Right lobe of liver (tissue), 6 donors: ENCODE results near the gene HTRA3. TPM values are rescaled to one million over a fixed set of nuclear protein-coding genes. Genes with fewer than 3 reads are reported as not detected.

Experiments
- ATAC-seq, 4 donors: fragments of 200-7000 bp; cut with Tn5 transposase; one replicate each; pipeline ENCODE4 v1.9.1; 2020; ENCODE audit warnings: mild to moderate bottlenecking in 4 of 4, moderate library complexity in 4 of 4
- DNase-seq, 3 donors: peaks; one replicate each; pipeline ENCODE4 v3.0.0-alpha.2; 2020
- H3K27ac ChIP-seq, 3 donors: fragments of 200-600 bp; one replicate each; pipeline ENCODE4 v1.8.0; 2022
- H3K27me3 ChIP-seq, 2 donors: fragments of 200-600 bp; one replicate each; pipeline ENCODE4 v1.8.0; 2022
- H3K36me3 ChIP-seq, 4 donors: fragments of 200-600 bp; sonication (generic) in 1 of 4; one replicate each; pipeline versions ENCODE4 v1.5.1 to v1.8.0; 2017 to 2022; ENCODE audit warnings: control low read depth in 1 of 4
- H3K4me1 ChIP-seq, 4 donors: fragments of 200-600 bp; sonication (generic) in 1 of 4; one replicate each; pipeline versions ENCODE4 v1.5.1 to v1.8.0; 2017 to 2022; ENCODE audit warnings: control low read depth in 1 of 4
- H3K4me3 ChIP-seq, 3 donors: fragments of 200-600 bp; one replicate each; pipeline ENCODE4 v1.8.0; 2022
- H3K9me3 ChIP-seq, 4 donors: fragments of 200-600 bp; sonication (generic) in 1 of 4; one replicate each; pipeline versions ENCODE4 v1.5.1 to v1.8.0; 2017 to 2022; ENCODE audit warnings: control low read depth in 1 of 4
- CTCF ChIP-seq, 4 donors: fragments of 200-600 bp in 3 of 4; fragments of 450-650 bp in 1 of 4; IDR thresholded peaks; one replicate each; pipeline versions ENCODE4 v1.5.1 to v1.8.0; 2016 to 2022; ENCODE audit warnings: antibody characterized with exemption in 4 of 4, mild to moderate bottlenecking in 2 of 4
- POLR2A ChIP-seq: fragments of 450-650 bp; IDR thresholded peaks from one replicate; pipeline ENCODE4 v1.6.1; 2017; ENCODE audit warnings: antibody characterized with exemption, mild to moderate bottlenecking
- WGBS: methylation state at CpG from one replicate; pipeline ENCODE4 v1.1.6; 2018; ENCODE audit warnings: low coverage, low lambda C conversion rate; ENCODE audit not compliant: insufficient coverage; ENCODE audit errors: missing lambda C conversion rate; 5-methylcytosine and 5-hydroxymethylcytosine counted together
- intact Hi-C, 2 donors: fragments of 100-400 bp; cut with DNase I; formaldehyde crosslinking; loops; one replicate each; pipeline versions ENCODE4 v1.11.2 to v1.14.1; 2022
- total RNA-seq, 6 experiments: library from RNA; depleted of rRNA in 2 of 6; stranded (reverse); fragments of >200 nt in 2 of 6; fragmentation: NEBNext Ultra II Directional in 3 of 6; extraction: Animal tissue kit (Norgen Biotek cat#: 25700) in 3 of 6; gene quantifications; one replicate each; pipeline versions ENCODE4 v1.1.0 to v1.2.4, GENCODE V29; 2016 to 2023
- donor health status: DM: no; HTN: yes; CAD: no.
- donor health status: DM: no; HTN: no; CAD: no.
- donor health status: DM: no; HTN: no; CAD: no.
- donor health status: DM: no; HTN: yes; CAD: no.
- donor health status: DM: no; HTN: yes; CAD: no.

HTRA3 gene
- total RNA-seq, 6 experiments from 2014 or later, result 0.32 to 1.6 (median 1.0) TPM

- TF ChIP-seq POLR2A, result no peak
- no peak for TF ChIP-seq CTCF (IDR thresholded peaks at IDR 0.05)
- DNase-seq (peak in 2 of 3 donors; percentile 36 to 48), ATAC-seq (no peak)
- H3K4me3 ChIP-seq, result no peak overlapping the region
- H3K27me3 ChIP-seq, result no peaks in the 10 kb centered on the region
- no peaks in the 10 kb centered on the region for H3K4me1 ChIP-seq
- H3K36me3 ChIP-seq, result no peaks in the 10 kb centered on the region
- 50% methylated on average over 5 of the region's 20 CpGs for WGBS
- intact Hi-C loops, result no loop called here
- no peaks in the 10 kb centered on the region for H3K9me3 ChIP-seq
- H3K27ac ChIP-seq, result no peak overlapping the region
Measured at GRCh38 chr4:8297691-8298485, 28.3 kb downstream of the HTRA3 start.

GRCh38 chr4:8300832-8301231 is 31.3 kb downstream of the HTRA3 start:
- Histone ChIP-seq H3K4me3 (no peak overlapping the region), H3K9me3 (no peaks in the 10 kb centered on the region), H3K27me3 (no peaks in the 10 kb centered on the region), H3K4me1 (no peaks in the 10 kb centered on the region), H3K27ac (no peak overlapping the region), H3K36me3 (no peaks in the 10 kb centered on the region)
- TF ChIP-seq CTCF (IDR thresholded peaks at IDR 0.05) (no peak), POLR2A (no peak)
- intact Hi-C loops, result no loop called here
- ATAC-seq, result no peak
- WGBS, result 86% methylated on average over 1 of the region's 1 CpG
- DNase-seq, result no peak

- no peaks in the 10 kb centered on the region for H3K36me3 ChIP-seq
- intact Hi-C loops, result no loop called here
- no peak overlapping the region for H3K27ac ChIP-seq
- no peak overlapping the region for H3K4me3 ChIP-seq
- DNase-seq (peak in 2 of 3 donors; percentile 16 to 22), ATAC-seq (no peak)
- TF ChIP-seq CTCF (IDR thresholded peaks at IDR 0.05) (no peak), POLR2A (no peak)
- H3K9me3 ChIP-seq, result no peaks in the 10 kb centered on the region
- no peaks in the 10 kb centered on the region for H3K27me3 ChIP-seq
- no peaks in the 10 kb centered on the region for H3K4me1 ChIP-seq
- 85% methylated on average over 10 of the region's 22 CpGs for WGBS
Measured at GRCh38 chr4:8301851-8302730, 32.5 kb downstream of the HTRA3 start.

- ATAC-seq, result no peak
- H3K36me3 ChIP-seq, result no peaks in the 10 kb centered on the region
- H3K4me1 ChIP-seq, result no peaks in the 10 kb centered on the region
- H3K27ac ChIP-seq, result no peak overlapping the region
- WGBS, result 10% methylated on average over 2 of the region's 4 CpGs
- no peak overlapping the region for H3K4me3 ChIP-seq
- no peaks in the 10 kb centered on the region for H3K9me3 ChIP-seq
- no peaks in the 10 kb centered on the region for H3K27me3 ChIP-seq
- TF ChIP-seq POLR2A (no peak), CTCF (IDR thresholded peaks at IDR 0.05) (no peak)
- intact Hi-C loops, result no loop called here
- DNase-seq, result peak in 2 of 3 donors; percentile 10 to 21
Measured at GRCh38 chr4:8303081-8303480, 33.5 kb downstream of the HTRA3 start.
